Left lung (tissue), 10 donors: ENCODE measurements around the gene LMX1B. TPM values are rescaled to one million over a fixed set of nuclear protein-coding genes. Genes with fewer than 3 reads are reported as not detected.

ENCODE experiments used
- ATAC-seq: fragments of 200-7000 bp; cut with Tn5 transposase; one replicate; pipeline ENCODE4 v1.9.1; 2020; ENCODE audit warnings: moderate library complexity
- DNase-seq, 4 donors: peaks; one replicate each; pipeline ENCODE4 v3.0.0-alpha.2; 2013 to 2020
- H3K27ac ChIP-seq, 2 donors: fragments of 200-600 bp; sonication (generic) in 1 of 2; one replicate each; pipeline versions ENCODE4 v1.5.0 to v1.8.0; 2020 to 2021
- H3K27me3 ChIP-seq, 2 donors: fragments of 200-600 bp; sonication (generic) in 1 of 2; one replicate each; pipeline versions ENCODE4 v1.5.0 to v1.8.0; 2020 to 2021
- H3K36me3 ChIP-seq, 2 donors: fragments of 200-600 bp; sonication (generic) in 1 of 2; one replicate each; pipeline versions ENCODE4 v1.5.0 to v1.8.0; 2020 to 2021
- H3K4me1 ChIP-seq, 2 donors: fragments of 200-600 bp; one replicate each; pipeline ENCODE4 v1.8.0; 2021
- H3K4me3 ChIP-seq, 2 donors: fragments of 200-600 bp; sonication (generic) in 1 of 2; one replicate each; pipeline versions ENCODE4 v1.5.0 to v1.8.0; 2020 to 2021; ENCODE audit warnings: mild to moderate bottlenecking in 1 of 2
- H3K9me3 ChIP-seq, 2 donors: fragments of 200-600 bp; sonication (generic) in 1 of 2; one replicate each; pipeline versions ENCODE4 v1.5.0 to v1.8.0; 2020 to 2021
- CTCF ChIP-seq, 2 donors: fragments of 200-600 bp; sonication (generic) in 1 of 2; IDR thresholded peaks; one replicate each; pipeline versions ENCODE4 v1.5.0 to v1.8.0; 2021; ENCODE audit warnings: antibody characterized with exemption in 2 of 2
- intact Hi-C, 2 donors: fragments of 100-400 bp; cut with DNase I; formaldehyde crosslinking; loops; one replicate each; pipeline versions ENCODE4 v1.11.2 to v1.14.2; 2022
- polyA plus RNA-seq, 6 donors: library from polyadenylated mRNA; unstranded; fragments of 120-200 nt; gene quantifications; one replicate each; pipeline ENCODE4 v1.2.1, GENCODE V29; 2013; ENCODE audit not compliant: insufficient read length in 6 of 6
- total RNA-seq, 2 donors: library from RNA; stranded (reverse); fragmentation: NEBNext Ultra II Directional; extraction: Animal tissue kit (Norgen Biotek cat#: 25700); gene quantifications; one replicate each; pipeline ENCODE4 v1.2.1, GENCODE V29; 2021
- donor health status: DM: no; HTN: yes; CAD: no.
- donor health status: DM: no; HTN: no; CAD: no.

The LMX1B gene
- total and polyA plus RNA-seq, 8 donors, result 0.05 to 0.31 (median 0.20) TPM; not detected in 1

- Histone ChIP-seq H3K27me3 (peaks cover 0 to 57% of the 10 kb centered on the region in 2 donors), H3K9me3 (no peaks in the 10 kb centered on the region), H3K4me3 (no peak overlapping the region), H3K4me1 (no peaks in the 10 kb centered on the region), H3K36me3 (no peaks in the 10 kb centered on the region), H3K27ac (no peak overlapping the region)
- ATAC-seq, result no peak
- intact Hi-C loops, result no loop called here
- TF ChIP-seq CTCF (IDR thresholded peaks at IDR 0.05), result no peak
- DNase-seq, result no peak
These were observed 44.6 kb downstream of the LMX1B start for GRCh38 chr9:126658201-126658825.

GRCh38 chr9:126658956-126659555, 45.3 kb downstream of the LMX1B start:
- intact Hi-C loops, result no loop called here
- Histone ChIP-seq H3K27me3 (peaks cover 5 to 57% of the 10 kb centered on the region in 2 donors), H3K9me3 (no peaks in the 10 kb centered on the region), H3K4me3 (no peak overlapping the region), H3K27ac (no peak overlapping the region), H3K36me3 (no peaks in the 10 kb centered on the region), H3K4me1 (no peaks in the 10 kb centered on the region)
- no peak for TF ChIP-seq CTCF (IDR thresholded peaks at IDR 0.05)
- DNase-seq (no peak), ATAC-seq (no peak)

GRCh38 chr9:126661122-126661520, 47.4 kb downstream of the LMX1B start:
- no peak for ATAC-seq
- Histone ChIP-seq H3K4me3 (no peak overlapping the region), H3K27ac (no peak overlapping the region), H3K4me1 (peaks cover 4 to 5% of the 10 kb centered on the region in 2 donors), H3K9me3 (no peaks in the 10 kb centered on the region), H3K36me3 (no peaks in the 10 kb centered on the region), H3K27me3 (peaks cover 14 to 64% of the 10 kb centered on the region in 2 donors)
- DNase-seq, result no peak
- intact Hi-C loops, result no loop called here
- TF ChIP-seq CTCF (IDR thresholded peaks at IDR 0.05), result no peak

- intact Hi-C loops, result no loop called here
- no peaks in the 10 kb centered on the region for H3K9me3 ChIP-seq
- no peaks in the 10 kb centered on the region for H3K36me3 ChIP-seq
- no peak overlapping the region for H3K27ac ChIP-seq
- TF ChIP-seq CTCF (IDR thresholded peaks at IDR 0.05), result no peak
- H3K4me3 ChIP-seq, result no peak overlapping the region
- peaks cover 4 to 5% of the 10 kb centered on the region in 2 donors for H3K4me1 ChIP-seq
- H3K27me3 ChIP-seq, result peaks cover 15 to 64% of the 10 kb centered on the region in 2 donors
- DNase-seq (peak in 1 of 4 donors; percentile 64), ATAC-seq (peak; percentile 32)
These were observed 48.0 kb downstream of the LMX1B start for GRCh38 chr9:126661521-126662251.

GRCh38 chr9:126663661-126664072, 49.9 kb downstream of the LMX1B start:
- intact Hi-C loops, result no loop called here
- ATAC-seq (no peak), DNase-seq (peak in 1 of 4 donors; percentile 19)
- Histone ChIP-seq H3K27me3 (peaks cover 15 to 73% of the 10 kb centered on the region in 2 donors), H3K4me3 (no peak overlapping the region), H3K9me3 (no peaks in the 10 kb centered on the region), H3K27ac (no peak overlapping the region), H3K4me1 (peaks cover 4 to 5% of the 10 kb centered on the region in 2 donors), H3K36me3 (no peaks in the 10 kb centered on the region)
- no peak for TF ChIP-seq CTCF (IDR thresholded peaks at IDR 0.05)
